ENCODE measurements around the gene MYLK4. TPM values are rescaled to one million over a fixed set of nuclear protein-coding genes. Genes with fewer than 3 reads are reported as not detected.

Gene MYLK4
- total RNA-seq (under 1 TPM; 0.24 to 0.83 (median 0.50) TPM), polyA plus RNA-seq (under 1 TPM; 0.38 to 0.52 TPM)
- long read RNA-seq, donor 1, partial matches to known transcripts, result 0 of 2 reads
- long read RNA-seq, donor 1, other reads (novel, unspliced or antisense), result 2 of 2 reads
- long read RNA-seq, donor 2, result 0 reads
- long read RNA-seq, donor 3, partial matches to known transcripts, result 0 of 1 reads
- long read RNA-seq, donor 3, other reads (novel, unspliced or antisense), result 1 of 1 reads

DNA sequence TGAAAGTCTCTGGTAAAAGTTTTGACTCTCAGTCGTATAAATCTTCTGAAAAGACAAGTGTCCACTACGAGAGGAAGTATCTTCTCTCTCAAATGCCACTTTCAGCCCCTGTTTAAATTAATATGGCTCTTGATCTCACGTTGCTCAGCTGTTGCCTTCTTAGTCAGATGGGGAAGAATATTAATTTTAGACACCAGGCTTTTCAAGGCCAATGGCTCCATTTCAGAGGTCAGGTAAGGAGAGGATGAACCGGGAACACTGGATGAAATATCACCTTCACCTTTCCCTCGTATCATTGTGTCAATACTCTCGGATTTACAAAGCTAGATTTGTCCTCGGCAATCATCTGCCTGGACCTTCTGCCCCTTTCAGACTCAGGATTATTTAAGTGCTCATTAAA lies at the start of gene MYLK4:
TSS of gene MYLK4 (minus strand) at position 91 of the 400 bp plus-strand sequence. CDS start 1,628 bp downstream, outside the sequence.
- intact Hi-C loops (cut with DNase I), result loop anchor here in 1 of 4 donors (10.0 kb wide), 1 partner anchor 506 kb away; the partner anchor contains the start of gene GMDS
- H3K4me3 ChIP-seq, result no peak within 1 kb of the TSS

GRCh38 chr6:2799936-2800527 lies 49.3 kb upstream of the MYLK4 start:
- no peak overlapping the region for H3K4me3 ChIP-seq
- intact Hi-C loops (cut with DNase I), result no loop called here
- H3K36me3 ChIP-seq, result no peaks in the 10 kb centered on the region
- no peak overlapping the region for H3K27ac ChIP-seq
- no peak for TF ChIP-seq EP300 (IDR thresholded peaks at IDR 0.05)
- H3K4me1 ChIP-seq (ENCODE audit: insufficient read depth), result no peaks in the 10 kb centered on the region
- 85 to 91% (median 86%) methylated on average over 11 of the region's 11 CpGs for WGBS, 3 donors
- DNase-seq, result no peak
- H3K9me3 ChIP-seq, result no peaks in the 10 kb centered on the region
- H3K27me3 ChIP-seq, result no peaks in the 10 kb centered on the region

More for the DNA sequence above, at the start of gene MYLK4:
- no peak for DNase-seq
- H3K27me3 ChIP-seq, result no peaks in the 10 kb centered on the region
- H3K9me3 ChIP-seq, result no peaks in the 10 kb centered on the region
- no peaks in the 10 kb centered on the region for H3K4me1 ChIP-seq (ENCODE audit: insufficient read depth)
- 83 to 86% (median 84%) methylated on average over 7 of the region's 7 CpGs for WGBS, 3 donors
- TF ChIP-seq POLR2A (IDR thresholded peaks at IDR 0.05) (no peak), EP300 (IDR thresholded peaks at IDR 0.05) (no peak), CTCF (IDR thresholded peaks at IDR 0.05) (no peak)
- no peak within 1 kb of the TSS for H3K27ac ChIP-seq
- H3K36me3 ChIP-seq, result no peaks in the 10 kb centered on the region

DNA sequence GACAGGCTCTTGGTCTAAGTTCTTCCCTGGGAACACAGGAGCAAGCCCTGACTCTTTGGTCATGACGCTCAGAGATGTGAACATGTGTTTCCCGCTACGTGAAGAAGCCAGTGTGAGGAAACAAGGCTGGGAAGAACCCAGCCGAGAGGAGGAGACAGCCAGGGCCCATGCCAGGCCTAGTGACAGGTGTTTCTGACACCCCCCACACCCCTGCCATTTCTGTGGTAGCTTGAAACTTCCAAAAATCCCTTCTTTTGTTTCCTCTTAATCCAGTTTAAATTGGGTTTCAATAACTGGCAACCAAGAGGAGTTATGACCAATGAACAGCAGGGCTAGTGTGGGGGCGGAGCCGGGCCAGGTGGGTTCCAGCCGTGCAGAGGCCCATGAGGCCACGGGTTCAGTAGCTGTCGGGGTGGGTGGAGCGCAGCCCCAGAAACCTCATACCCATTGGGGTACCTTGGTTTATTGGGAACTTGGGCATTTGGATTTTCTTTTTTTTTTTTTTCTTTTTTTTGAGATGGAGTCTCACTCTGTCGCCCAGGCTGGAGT lies 47.9 kb upstream of the MYLK4 start:
- Histone ChIP-seq H3K4me1 (ENCODE audit: insufficient read depth) (no peaks in the 10 kb centered on the region), H3K9me3 (no peaks in the 10 kb centered on the region), H3K27ac (no peak overlapping the region), H3K36me3 (no peaks in the 10 kb centered on the region), H3K4me3 (no peak overlapping the region), H3K27me3 (no peaks in the 10 kb centered on the region)
- TF ChIP-seq POLR2A (IDR thresholded peaks at IDR 0.05) (no peak), EP300 (IDR thresholded peaks at IDR 0.05) (no peak), CTCF (IDR thresholded peaks at IDR 0.05) (no peak)
- no peak for DNase-seq
- intact Hi-C loops (cut with DNase I), result no loop called here
- 72 to 82% (median 75%) methylated on average over 11 of the region's 11 CpGs for WGBS, 3 donors

DNA sequence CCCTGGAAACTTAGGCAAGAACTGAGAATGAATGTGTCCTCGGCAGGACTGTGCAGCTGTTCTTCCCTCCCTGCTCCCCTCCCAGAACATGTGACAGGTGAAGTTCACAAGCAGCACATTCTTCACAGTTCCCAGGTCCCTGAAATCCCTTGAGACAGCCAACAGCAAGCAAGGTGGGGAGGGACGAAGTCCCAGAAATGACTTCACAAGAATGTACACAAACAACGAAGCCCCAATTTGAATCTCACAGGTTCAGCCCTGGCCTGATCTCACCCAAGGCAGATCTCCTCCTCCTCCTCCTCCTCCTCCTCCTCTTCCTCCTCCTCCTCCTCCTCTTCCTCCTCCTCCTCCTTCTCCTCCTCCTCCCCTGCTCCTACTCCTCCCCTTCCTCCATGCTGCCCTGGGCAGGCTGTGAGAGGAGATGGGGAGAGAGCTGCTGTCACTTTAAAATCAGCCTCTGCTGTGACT lies 46.9 kb upstream of the MYLK4 start:
- Histone ChIP-seq H3K27ac (no peak overlapping the region), H3K4me1 (ENCODE audit: insufficient read depth) (no peaks in the 10 kb centered on the region), H3K27me3 (no peaks in the 10 kb centered on the region), H3K4me3 (no peak overlapping the region), H3K9me3 (no peaks in the 10 kb centered on the region), H3K36me3 (no peaks in the 10 kb centered on the region)
- no peak for DNase-seq
- 34 to 45% (median 40%) methylated on average over 3 of the region's 3 CpGs for WGBS, 3 donors
- intact Hi-C loops (cut with DNase I), result no loop called here
- no peak for TF ChIP-seq EP300 (IDR thresholded peaks at IDR 0.05)
- no peak for TF ChIP-seq CTCF (IDR thresholded peaks at IDR 0.05)
- TF ChIP-seq POLR2A (IDR thresholded peaks at IDR 0.05), result no peak

- Histone ChIP-seq H3K36me3 (no peaks in the 10 kb centered on the region), H3K4me3 (no peak overlapping the region), H3K27ac (no peak overlapping the region), H3K4me1 (ENCODE audit: insufficient read depth) (peaks cover 1% of the 10 kb centered on the region), H3K9me3 (no peaks in the 10 kb centered on the region), H3K27me3 (no peaks in the 10 kb centered on the region)
- 71 to 74% (median 72%) methylated on average over 6 of the region's 6 CpGs for WGBS, 3 donors
- no peak for TF ChIP-seq EP300 (IDR thresholded peaks at IDR 0.05)
- TF ChIP-seq POLR2A (IDR thresholded peaks at IDR 0.05), result no peak
- no peak for TF ChIP-seq CTCF (IDR thresholded peaks at IDR 0.05)
- no peak for DNase-seq
- intact Hi-C loops (cut with DNase I), result no loop called here
Observed at GRCh38 chr6:2796861-2797260, 46.1 kb upstream of the MYLK4 start.
